Tongue (tissue), 2 donors: ENCODE results near the gene OVOL1. TPM values are rescaled to one million over a fixed set of nuclear protein-coding genes. Genes with fewer than 3 reads are reported as not detected.

Experiments
- DNase-seq: peaks from one replicate; pipeline ENCODE4 v3.0.0-alpha.2; 2015
- total RNA-seq: library from RNA; depleted of rRNA; stranded (reverse); fragments of >200 nt; gene quantifications from one replicate; pipeline ENCODE4 v1.2.3, GENCODE V29; 2014

The OVOL1 gene
- total RNA-seq, 1 donor from 2014 or later, result 2.1 TPM

GRCh38 chr11:65792456-65792855 lies 5.6 kb downstream of the OVOL1 start:
- DNase-seq, result no peak

GRCh38 chr11:65793144-65793581 lies 6.3 kb downstream of the OVOL1 start:
- DNase-seq, result peak; percentile 38

- no peak for DNase-seq
Measured at GRCh38 chr11:65793625-65794400, 7.0 kb downstream of the OVOL1 start.

GRCh38 chr11:65794570-65795510 lies 8.0 kb downstream of the OVOL1 start:
- no peak for DNase-seq

- no peak for DNase-seq
Measured at GRCh38 chr11:65796726-65797601, 10.1 kb downstream of the OVOL1 start.

GRCh38 chr11:65797711-65798110 lies 10.8 kb downstream of the OVOL1 start:
- DNase-seq, result no peak

GRCh38 chr11:65798882-65799281 lies 12.0 kb downstream of the OVOL1 start:
- DNase-seq, result no peak

GRCh38 chr11:65801153-65801987 lies 14.5 kb downstream of the OVOL1 start:
- DNase-seq, result no peak

- no peak for DNase-seq
Measured at GRCh38 chr11:65802841-65803240, 16.0 kb downstream of the OVOL1 start.

GRCh38 chr11:65803797-65804492 lies 17.1 kb downstream of the OVOL1 start:
- no peak for DNase-seq

GRCh38 chr11:65806979-65807378 lies 20.1 kb downstream of the OVOL1 start:
- DNase-seq, result no peak

- no peak for DNase-seq
Measured at GRCh38 chr11:65808744-65809341, 22.0 kb downstream of the OVOL1 start.

- no peak for DNase-seq
Measured at GRCh38 chr11:65809496-65809895, 22.6 kb downstream of the OVOL1 start.

- no peak for DNase-seq
Measured at GRCh38 chr11:65810046-65810868, 23.4 kb downstream of the OVOL1 start.

GRCh38 chr11:65811764-65812475 lies 25.1 kb downstream of the OVOL1 start:
- DNase-seq, result no peak

GRCh38 chr11:65814131-65814985 lies 27.5 kb downstream of the OVOL1 start:
- peak; percentile 17 for DNase-seq

GRCh38 chr11:65814986-65815565 lies 28.2 kb downstream of the OVOL1 start:
- no peak for DNase-seq
